Stimulated activated naive CD4-positive, alpha-beta T cell treated with Interleukin-2 at 50 U/mL for 16 hours (primary cell): ENCODE data around the gene TTC33.
"Not testable (repeated sequence)": the region's sequence is repeated elsewhere in the genome, so short reads cannot be mapped to it uniquely, and the experiment has no call there.

ENCODE experiments used
- DNase-seq: peaks from one replicate; lab custom pipeline; 2025; lab: John Stamatoyannopoulos, UW

The TTC33 gene

GRCh38 chr5:40717281-40717680, 38.5 kb downstream of the TTC33 start:
- DNase-seq = no peak

- no peak for DNase-seq
Measured at GRCh38 chr5:40716590-40716989, 39.2 kb downstream of the TTC33 start.

- no peak for DNase-seq
Measured at GRCh38 chr5:40716000-40716399, 39.8 kb downstream of the TTC33 start.

GRCh38 chr5:40714001-40714400, 41.8 kb downstream of the TTC33 start:
- DNase-seq = no peak

GRCh38 chr5:40710575-40710974, 45.2 kb downstream of the TTC33 start:
- not testable (repeated sequence) for DNase-seq

GRCh38 chr5:40705484-40705883, 50.3 kb downstream of the TTC33 start:
- DNase-seq = not testable (repeated sequence)

GRCh38 chr5:40702027-40702426, 53.7 kb downstream of the TTC33 start:
- DNase-seq = not testable (repeated sequence)

- DNase-seq = no peak
Measured at GRCh38 chr5:40700116-40700782, 55.5 kb downstream of the TTC33 start.

GRCh38 chr5:40694433-40694832, 61.3 kb downstream of the TTC33 start:
- DNase-seq = no peak

- DNase-seq = no peak
Measured at GRCh38 chr5:40691894-40692293, 63.9 kb downstream of the TTC33 start.

- DNase-seq = no peak
Measured at GRCh38 chr5:40690267-40690666, 65.5 kb downstream of the TTC33 start.

GRCh38 chr5:40689438-40689837, 66.3 kb downstream of the TTC33 start:
- DNase-seq = peak; percentile 24

- DNase-seq = no peak
Measured at GRCh38 chr5:40688996-40689395, 66.8 kb downstream of the TTC33 start.

GRCh38 chr5:40688127-40688761, 67.5 kb downstream of the TTC33 start:
- DNase-seq = peak; percentile 79

- DNase-seq = peak; percentile 34
Measured at GRCh38 chr5:40687321-40687720, 68.4 kb downstream of the TTC33 start.

GRCh38 chr5:40685976-40686486, 69.7 kb downstream of the TTC33 start:
- DNase-seq = no peak

GRCh38 chr5:40685193-40685592, 70.6 kb downstream of the TTC33 start:
- DNase-seq = no peak

GRCh38 chr5:40683305-40683704, 72.5 kb downstream of the TTC33 start:
- no peak for DNase-seq

GRCh38 chr5:40682154-40683017, 73.4 kb downstream of the TTC33 start:
- no peak for DNase-seq

- peak; percentile 35 for DNase-seq
Measured at GRCh38 chr5:40681363-40682153, 74.2 kb downstream of the TTC33 start.

GRCh38 chr5:40680741-40681362, 74.9 kb downstream of the TTC33 start:
- peak; percentile 65 for DNase-seq
